Stomach (tissue), 4 donors: ENCODE results near the gene MAP3K14.

Experiments used
- CTCF ChIP-seq, 7 experiments: fragments of 450-650 bp in 4 of 7; fragments of 200-600 bp in 3 of 7; sonication (generic) in 3 of 7; IDR thresholded peaks; one replicate each; pipeline ENCODE4 v1.5.1; 2016 to 2019; ENCODE audit warnings: antibody characterized with exemption in 7 of 7, control low read depth in 2 of 7, mild to moderate bottlenecking in 1 of 7
- POLR2A ChIP-seq, 4 donors: fragments of 450-650 bp; IDR thresholded peaks; one replicate each; pipeline ENCODE4 v1.6.1; 2016; ENCODE audit warnings: antibody characterized with exemption in 4 of 4, control low read depth in 2 of 4, mild to moderate bottlenecking in 1 of 4, moderate library complexity in 1 of 4

DNA sequence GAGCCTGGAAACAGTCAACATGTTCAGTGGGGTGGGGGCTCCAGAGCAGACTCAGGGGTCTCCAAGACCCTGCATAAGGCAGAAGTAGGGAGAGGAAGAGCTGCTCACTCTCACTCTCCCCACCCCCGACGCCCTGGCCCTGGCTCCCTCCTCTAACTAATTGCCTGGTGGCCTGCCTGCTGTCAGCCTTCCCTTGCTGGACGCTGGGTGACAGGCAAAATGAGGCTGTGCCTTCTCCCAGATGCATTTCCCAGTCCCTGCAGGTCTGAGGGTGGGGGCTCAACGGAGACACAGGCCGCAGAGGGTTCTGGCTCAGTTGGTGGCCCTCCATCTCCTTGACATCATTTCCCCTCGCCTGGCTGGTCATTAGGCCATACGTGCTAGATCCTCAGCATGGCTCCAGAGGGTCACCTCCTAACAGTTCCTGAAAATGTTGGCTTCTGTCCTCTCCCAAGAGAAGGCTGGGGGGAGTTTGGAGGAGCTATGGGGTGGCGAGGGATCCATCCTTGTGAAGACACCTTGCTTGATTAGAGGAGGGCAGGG, 93.8 kb downstream of the MAP3K14 start:
- TF ChIP-seq POLR2A (IDR thresholded peaks at IDR 0.05) = no peak
- TF ChIP-seq CTCF (IDR thresholded peaks at IDR 0.05) = no peak
